ENCODE results near the gene ESRRA.

Gene ESRRA

DNA sequence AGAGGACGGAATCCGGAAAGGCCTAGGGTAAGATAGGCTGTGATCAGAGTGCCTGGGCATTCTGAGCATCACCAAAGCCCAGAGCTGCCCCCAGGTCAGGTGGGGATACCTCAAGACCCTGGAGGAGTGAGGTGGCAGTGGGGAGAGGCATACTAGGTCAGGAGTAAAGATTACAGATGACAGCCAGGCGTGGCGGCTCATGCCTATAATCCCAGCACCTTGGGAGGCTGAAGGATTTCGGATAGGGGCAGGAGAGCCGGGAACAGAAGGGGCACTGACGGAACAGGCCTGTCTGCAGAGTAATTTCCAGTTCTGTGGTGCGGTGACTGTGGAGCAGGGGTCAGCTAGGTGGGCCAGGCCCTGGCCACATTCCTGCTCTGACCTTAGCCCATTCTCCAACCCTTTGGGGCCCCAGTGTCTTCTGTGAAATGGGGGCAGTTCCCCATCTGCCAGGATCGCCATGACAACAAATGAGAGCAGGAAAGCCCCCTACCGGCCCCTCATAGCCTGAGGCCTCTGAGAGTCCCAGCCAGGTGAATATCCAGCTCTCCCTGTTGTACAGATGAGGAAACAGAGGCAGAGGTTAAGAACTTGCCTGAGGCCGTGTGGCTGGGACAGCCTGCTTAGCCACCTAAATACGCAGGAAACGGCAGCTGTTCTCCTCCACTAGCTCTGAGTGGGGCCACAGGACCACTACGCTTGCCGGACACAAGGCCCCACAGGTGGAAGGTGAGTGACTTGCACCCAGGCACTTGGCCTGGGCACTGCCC, 30.1 kb upstream of the ESRRA start:
- no peak for DNase-seq

DNA sequence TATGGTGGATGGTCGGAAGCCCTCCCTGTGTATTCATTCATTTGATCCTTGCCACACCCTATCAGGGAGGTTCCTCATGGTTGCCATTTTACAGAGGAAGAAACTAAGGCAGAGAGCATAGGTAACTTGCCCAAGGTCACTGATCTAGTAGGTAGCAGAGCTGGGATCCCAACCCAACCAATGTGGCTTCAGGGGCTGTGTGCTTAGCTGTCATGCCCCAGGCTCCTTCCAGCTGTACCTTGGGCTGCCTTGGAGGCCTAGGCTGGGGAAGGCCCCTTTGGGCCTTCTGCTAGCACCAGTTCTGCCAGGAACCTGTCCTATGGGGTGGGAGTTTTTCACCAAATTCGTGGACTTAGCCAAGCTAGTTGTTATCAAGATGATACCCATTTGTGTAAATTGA, 29.5 kb upstream of the ESRRA start:
- DNase-seq = no peak

DNA sequence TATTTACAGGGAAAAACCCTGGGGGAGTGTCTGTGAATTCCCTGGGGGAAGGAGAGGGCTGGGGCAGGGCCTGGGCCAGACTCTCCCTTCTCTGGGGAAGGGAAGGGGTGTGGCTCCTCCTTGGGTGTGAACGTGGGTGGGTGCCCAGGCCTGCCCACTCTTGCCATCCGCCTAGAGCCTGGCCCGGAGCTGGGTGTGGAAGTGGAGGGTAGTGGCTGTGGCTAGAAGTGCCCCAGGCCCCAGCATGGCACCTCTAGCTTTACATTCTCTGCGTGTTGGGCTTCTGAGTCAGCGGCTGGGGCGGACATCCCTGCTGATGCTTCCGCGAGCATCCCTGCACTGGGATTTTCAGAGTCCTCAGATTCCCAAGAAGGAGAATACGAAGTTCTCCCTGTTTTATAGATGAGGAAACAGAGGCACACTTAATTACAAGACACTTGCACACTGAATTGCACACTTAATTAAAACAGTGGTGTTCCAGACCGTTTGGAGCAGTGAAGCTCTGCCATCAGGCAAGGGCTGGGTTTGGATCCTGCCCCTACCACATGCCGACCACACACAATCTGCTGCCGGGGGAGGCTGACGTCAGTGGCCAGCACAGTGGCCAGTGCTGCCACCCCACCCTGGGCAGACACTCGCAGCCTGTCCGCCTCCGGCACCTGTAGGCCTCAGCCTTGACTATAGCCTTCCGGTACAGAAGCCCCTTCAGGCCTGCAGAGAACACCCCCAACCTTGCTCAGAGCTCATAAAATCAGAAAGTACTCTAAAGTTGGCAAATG, 28.5 kb upstream of the ESRRA start:
- no peak for DNase-seq

DNA sequence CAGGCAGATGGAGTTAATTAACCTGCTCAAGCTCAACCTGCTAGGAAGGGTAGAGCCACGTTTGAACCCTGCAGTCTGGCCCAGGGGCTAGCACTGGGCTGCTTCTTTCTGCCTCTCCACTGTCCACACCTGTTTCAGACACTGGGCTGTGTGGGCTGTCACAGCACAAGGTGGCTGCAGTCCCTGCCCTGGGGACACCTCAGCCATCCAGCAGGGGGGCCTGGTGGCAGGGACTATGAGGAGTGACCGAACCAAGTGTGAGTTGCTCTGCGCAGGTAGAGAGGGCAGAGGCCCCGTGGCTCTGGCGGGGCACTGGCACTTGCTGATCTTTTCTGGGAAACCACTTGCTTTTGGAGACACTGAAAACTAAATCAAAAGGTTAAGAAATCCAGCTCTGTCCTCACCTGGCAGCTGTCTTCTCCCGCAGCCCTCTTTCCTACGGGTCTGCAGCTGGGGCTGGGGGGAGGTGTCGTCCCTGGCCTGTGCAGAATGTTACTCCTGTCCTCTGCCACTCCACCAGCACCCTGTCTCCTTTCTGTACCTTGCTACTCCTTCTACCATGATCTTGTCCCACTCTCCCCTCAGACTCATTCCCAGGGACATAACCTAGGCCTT, 26.6 kb upstream of the ESRRA start:
- DNase-seq = no peak

DNA sequence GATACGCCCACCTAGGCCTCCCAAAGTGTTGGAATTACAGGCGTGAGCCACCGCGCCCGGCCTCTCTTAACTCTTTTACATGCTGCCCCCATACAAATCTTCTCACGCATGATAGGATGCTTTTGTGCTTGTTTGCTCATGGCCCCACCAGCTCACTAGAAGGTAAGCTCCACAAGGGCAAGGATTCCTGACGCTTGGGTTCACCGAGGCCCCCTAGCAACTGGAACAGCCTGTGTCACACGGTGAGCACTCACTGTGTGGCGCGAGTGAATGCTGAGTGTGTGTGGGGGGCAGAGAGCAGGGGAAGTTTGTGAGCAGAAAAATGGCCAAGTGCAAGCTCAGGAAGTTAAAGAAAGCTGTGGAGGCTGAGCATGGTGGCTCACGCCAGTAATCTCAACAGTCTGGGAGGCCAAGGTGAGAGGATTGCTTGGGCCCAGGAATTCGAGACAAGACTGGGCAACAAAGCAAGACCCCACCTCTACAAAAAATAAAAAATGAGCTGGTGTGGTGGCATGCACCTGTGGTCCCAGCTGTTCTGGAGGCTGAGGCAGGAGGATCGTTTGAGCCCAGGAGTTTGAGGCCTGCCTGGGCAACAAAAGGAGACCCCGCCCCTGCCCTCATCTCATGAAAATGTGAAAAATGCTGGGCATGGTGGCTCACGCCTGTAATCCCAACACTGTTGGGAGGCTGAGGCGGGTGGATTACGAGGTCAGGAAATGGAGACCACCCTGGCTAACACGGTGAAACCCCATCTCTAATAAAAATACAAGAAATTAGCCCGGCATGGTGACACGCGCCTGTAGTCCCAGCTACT, 23.2 kb upstream of the ESRRA start:
- no peak for DNase-seq

DNA sequence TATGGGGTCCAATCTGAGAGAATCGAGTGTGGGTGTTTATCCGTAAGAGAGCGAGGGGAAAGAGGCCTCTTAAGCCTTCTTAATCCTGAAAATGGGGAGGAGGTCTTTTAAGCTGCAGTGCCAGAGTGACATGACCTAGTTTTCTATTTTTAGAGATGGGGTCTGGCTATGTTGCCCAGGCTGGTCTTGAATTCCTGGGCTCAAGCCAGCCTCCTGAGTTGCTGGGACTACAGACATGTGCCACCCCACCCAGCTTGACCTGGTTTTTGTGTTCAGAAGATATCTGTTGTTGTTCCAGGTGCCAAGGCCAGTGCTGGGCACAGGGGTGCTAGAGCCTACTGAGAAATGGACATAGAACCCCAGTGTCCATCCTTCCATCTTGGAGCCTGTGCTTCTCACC, 22.2 kb upstream of the ESRRA start:
- DNase-seq = no peak

DNA sequence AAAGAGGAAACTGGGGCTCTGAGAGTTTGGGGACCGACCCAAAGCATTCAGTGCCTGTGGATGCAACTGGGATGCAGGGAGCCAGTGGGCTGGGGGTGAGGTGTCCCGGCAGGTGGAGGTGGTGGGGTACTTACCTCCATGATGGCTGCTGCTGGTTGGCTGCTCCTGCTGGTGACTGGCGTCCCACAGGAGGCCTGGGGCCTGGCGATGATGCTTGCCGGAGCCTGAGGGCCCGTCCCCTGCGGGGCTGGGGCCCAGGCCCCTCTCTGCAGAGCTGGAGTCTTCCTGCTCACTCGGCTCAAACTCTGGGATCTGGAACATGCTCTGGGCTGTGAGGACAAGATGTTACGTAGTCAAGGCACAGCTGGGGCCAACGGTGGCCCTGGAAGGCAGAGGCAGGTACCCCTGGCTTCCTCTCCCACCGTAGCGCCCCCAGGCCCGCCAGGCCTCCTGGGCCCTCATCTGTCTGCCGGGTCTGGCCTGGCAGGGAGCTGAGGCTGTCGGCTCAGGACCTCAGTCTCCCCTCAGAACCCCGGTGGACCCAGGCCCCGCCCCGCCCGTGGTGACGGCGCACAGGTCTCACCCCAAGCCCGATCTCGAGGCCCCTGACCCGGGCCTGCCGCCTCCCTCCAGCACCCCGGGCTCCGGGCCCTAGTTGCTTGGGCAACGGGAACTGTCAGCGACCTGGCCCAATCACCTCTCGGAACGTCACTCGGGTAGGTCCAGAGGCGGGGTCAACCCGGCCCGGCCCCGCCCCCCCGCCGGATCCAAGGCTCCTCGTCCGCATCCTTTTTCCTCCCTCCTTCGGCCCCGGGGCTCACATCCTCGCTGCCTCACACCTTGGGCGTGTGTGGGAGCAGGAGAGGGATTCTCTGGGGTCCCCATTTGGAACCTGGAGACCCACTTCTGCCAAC, 21.0 kb upstream of the ESRRA start, which contains the start of gene BAD:
BAD (minus strand) TSS at position 618 of the 914 bp plus-strand sequence; CDS start at position 321, 297 bp downstream.
- DNase-seq = peak; percentile 91

DNA sequence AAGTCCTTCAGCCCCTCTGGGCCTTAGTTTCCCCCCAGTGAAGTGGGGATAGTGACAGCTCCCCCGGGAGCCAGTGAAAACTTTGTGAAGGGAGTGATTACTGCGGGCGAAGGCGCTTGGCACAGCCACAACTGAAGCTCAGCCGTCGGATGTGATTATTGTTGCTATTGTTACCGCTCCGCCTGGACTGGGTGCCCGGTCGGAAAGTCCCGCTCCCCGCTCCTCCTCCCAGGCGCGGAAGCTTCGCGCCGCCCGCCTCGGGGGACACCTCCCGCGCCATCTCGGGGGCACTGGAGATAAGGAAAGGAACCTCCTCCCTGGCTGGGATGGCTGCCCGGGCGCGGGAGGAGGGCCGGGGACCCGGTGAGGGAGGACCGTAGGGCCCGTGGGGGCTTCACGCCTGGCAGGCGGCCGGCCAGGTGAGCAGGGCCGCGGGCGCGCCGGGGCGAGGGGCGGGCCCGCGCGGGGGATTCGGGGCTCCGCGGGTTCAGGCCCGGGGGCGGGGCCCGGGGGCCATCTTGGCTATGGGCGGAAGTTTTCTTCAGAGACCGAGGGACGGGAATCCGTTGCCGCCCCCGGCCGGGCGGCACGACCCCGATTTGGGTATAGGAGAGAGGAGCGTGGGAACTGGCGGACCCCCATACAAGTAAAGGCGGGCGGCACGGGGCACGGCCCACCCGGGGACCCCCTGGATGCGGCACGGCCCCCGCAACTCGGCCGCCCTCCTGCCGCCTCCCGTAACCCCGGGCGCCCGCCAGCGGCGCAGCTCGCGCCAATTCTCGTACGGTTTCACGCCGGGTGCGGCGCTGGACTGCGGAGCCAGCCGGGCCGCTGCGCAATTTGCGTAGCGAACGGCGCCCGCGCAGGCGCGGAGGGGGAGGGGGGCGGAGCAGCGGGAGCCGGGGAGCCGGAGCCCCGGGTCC, 20.1 kb upstream of the ESRRA start, which contains the start of gene GPR137:
GPR137 (plus strand) TSS at position 887 of the 923 bp plus-strand sequence. CDS start 677 bp downstream, outside the sequence.
- peak; percentile 88 for DNase-seq

DNA sequence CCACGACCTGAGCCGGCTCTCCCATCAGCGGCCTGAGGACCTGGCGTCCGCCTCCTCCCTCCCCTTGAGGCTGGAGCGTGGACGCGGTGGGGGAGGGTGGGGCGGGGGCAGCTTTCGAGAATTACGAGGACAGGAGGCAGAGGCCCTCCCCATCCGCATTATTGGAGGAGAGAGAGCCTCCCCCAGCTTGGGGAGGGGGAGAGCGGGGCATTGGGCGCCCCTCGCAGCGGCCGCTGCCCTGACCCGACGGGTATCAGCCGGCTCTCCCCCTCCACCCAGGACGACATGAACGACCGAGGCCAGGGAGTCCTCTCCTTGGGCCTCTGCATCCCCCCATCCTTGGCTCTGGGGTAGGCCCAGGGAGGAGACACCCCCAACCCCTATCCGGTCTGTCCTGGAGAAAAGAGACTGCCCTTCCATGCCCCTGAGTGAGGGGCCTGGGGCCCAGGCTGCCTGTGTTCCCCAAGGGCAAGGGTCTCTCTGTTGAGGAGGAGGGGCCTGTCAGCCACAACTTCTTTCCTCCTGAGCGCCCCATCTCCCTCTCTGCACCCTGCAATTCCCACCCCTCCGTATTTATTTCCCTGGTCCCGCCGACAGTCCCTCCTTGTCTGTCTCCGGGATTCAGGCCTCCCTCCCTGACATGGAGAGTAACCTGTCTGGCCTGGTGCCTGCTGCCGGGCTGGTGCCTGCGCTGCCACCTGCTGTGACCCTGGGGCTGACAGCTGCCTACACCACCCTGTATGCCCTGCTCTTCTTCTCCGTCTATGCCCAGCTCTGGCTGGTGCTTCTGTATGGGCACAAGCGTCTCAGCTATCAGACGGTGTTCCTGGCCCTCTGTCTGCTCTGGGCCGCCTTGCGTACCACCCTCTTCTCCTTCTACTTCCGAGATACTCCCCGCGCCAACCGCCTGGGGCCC, 19.2 kb upstream of the ESRRA start:
- DNase-seq = no peak

DNA sequence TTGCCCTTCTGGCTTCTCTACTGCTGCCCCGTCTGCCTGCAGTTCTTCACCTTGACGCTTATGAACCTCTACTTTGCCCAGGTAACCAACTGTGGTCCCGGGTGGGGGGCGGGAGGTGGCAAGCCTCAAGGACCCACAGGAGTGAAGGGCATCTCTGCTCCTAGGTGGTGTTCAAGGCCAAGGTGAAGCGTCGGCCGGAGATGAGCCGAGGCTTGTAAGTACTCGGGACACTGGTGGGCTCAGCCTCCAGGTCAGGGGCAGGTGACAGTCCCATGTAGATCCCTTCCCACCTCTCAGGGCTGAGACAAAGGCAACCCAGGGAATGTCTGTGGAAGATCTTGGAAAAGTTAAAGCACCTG, 18.5 kb upstream of the ESRRA start:
- no peak for DNase-seq

DNA sequence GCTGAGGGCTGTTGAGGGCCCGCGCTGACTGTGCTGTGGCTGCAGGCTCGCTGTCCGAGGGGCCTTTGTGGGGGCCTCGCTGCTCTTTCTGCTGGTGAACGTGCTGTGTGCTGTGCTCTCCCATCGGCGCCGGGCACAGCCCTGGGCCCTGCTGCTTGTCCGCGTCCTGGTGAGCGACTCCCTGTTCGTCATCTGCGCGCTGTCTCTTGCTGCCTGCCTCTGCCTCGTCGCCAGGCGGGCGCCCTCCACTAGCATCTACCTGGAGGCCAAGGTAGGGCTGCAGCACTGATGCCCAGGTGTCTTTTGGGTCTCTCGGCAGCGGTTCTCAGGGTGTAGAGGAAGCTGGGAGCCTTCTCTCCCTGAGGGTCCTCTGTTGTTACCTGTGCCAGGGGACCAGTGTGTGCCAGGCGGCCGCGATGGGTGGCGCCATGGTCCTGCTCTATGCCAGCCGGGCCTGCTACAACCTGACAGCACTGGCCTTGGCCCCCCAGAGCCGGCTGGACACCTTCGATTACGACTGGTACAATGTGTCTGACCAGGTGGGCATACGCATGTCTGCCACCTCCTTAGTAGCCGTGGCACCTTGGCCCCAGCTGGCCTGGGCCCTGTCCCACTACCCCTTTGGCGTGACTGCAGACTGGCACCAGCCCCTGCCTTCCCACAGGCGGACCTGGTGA, 17.5 kb upstream of the ESRRA start:
- no peak for DNase-seq

DNA sequence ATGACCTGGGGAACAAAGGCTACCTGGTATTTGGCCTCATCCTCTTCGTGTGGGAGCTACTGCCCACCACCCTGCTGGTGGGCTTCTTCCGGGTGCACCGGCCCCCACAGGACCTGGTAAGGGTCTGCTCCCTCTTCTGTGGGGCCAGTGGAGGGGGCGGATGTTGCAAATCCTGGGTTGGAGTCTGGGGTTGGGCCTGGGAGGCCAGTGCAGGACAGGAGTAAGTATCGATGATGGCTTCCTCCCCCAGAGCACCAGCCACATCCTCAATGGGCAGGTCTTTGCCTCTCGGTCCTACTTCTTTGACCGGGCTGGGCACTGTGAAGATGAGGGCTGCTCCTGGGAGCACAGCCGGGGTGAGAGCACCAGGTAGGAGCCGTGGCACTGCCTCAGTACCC, 17.0 kb upstream of the ESRRA start:
- no peak for DNase-seq

DNA sequence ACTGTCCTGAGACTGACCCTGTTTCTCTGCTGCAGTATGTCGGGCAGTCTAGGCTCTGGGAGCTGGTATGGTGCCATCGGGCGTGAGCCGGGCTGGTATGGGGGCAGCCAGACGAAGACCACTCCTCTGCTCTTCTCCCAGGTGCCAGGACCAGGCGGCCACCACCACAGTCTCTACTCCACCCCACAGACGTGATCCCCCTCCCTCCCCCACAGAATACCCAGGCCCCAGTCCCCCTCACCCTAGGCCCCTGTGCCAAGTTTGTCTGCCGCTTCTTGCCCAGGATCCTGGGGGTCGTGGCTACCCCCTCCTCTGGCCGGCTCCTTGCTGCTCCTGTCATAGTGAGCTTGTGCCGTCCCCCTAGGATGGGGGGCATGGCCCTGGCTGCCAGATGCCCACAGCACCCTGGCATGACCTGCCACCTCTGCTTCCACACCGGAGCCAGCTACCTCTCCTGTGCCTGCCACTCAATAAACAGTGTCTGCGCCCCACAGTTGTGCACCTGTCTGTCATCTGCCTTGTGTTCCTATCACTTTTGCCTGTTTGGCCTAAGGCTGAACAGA, 16.2 kb upstream of the ESRRA start:
- DNase-seq = no peak

DNA sequence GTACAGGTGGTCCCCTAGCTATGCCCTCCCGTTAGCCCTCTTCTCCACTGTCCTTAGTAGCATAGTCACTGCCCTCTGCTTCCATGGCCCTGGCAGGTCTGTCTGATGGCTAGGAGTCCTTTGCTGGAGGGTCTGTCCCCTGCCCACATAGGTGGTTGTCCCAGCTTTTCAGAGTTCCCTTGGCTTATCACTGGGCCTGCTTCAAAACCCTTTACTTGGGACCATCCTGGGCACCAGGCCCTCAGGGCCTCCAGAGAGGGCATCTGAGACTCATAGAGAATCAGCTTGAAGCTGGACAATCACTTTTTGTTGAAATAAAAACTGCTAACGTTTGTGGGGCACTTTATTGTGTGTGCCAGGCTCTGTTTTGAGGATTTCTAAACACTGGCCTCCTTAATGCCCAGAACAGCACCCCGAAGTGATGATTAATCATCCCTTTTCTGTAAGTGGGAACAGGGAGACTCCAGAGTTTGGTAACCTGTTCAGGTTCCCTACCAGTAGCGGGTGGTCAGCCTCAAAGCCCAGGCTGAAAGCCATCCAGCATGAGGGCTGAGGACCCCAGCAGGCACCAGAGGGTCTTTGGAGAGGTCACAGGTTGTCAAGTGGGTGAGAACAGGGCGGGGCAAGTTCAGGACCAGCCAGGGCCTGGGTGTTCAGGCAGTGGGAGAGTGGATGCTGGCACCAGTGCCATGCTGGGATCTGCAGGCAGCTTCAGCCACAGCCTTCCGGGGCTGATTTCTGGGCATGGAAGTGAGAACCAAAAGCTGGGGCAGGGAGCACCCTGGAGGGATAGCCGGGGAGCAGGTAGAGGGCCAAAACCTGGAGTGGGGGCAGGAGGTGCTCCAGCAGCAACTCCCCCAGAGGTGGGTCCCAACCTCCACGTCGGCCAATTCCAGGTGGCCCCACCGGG, 14.7 kb upstream of the ESRRA start:
- no peak for DNase-seq

DNA sequence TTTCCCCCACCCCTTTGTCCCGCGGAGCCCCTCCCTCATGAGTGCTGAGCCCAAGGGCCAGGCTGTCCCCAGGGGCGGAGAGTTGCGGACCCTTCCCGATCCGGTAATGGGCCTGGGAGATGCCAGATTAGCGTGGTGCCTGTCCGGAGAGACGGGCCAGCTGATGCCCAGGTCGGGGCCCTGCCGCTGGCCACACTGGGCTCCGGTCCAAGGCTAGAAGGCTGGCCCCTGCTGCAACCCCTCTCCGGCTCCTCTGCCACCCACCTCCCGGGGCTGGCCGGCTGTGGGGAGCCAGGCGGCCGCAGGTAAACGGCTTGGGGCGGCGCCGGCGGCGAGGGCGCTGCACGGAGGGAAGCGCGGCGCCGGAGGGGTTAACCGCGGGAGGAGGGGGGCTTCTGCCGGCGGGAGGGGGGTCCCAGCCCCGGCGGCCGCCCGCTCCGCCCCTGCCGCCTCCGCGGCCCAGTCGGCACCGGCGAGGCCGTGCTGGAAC, 14.0 kb upstream of the ESRRA start, which contains the start of gene KCNK4:
KCNK4 (plus strand) TSS at position 41 of the 490 bp plus-strand sequence. CDS start 1,717 bp downstream, outside the sequence.
- DNase-seq = no peak

DNA sequence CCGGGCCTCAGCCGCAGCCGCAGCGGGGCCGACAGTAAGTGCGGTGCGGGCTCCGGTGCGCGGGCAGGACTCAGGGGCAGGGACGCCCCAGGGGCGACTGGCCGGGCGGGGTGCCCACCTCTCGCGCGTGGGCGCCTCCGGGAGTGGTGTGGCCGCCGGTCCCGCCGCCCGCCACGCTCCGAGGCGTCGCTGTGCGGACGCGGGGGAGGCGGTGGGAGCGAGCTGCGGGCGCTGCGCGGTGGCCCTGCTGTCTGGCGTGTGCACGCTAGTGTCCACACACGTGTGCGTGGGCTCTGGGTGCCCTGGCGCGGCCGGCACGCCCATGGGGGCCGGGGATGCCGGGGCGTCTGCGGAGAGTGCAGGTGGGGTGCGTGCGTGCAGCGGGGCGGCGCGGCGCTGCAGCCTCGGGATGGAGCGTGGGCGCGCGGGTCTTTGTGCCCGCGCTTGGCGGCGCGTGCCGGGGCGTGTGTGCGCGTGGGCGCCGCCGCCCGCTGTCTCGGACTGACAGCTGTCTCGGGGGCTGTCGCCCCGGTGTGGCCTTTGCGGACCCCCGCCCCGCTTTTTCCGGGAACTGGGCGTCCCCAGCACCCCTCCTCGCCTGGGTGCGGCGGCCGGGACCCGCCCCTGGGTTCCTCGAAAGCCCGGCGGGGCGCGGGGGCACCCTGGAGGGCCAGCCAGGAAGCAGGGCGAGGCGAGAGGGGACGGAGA, 13.4 kb upstream of the ESRRA start:
- DNase-seq = no peak

All from effector CD4-positive, alpha-beta T cell (primary cell).